HG02870 (cell line): ENCODE measurements around the gene LHFPL2.
A peak's percentile ranks its signal among the peaks of the same experiment; 100 is the strongest.

Source experiments
- ATAC-seq: cut with Tn5 transposase; IDR thresholded peaks from one replicate; pipeline ENCODE4 v1.9.1; 2021; ENCODE audit warnings: mild to moderate bottlenecking, moderate library complexity; ENCODE audit not compliant: unreplicated experiment

LHFPL2 gene

GRCh38 chr5:78505860-78506259 is 142.7 kb downstream of the LHFPL2 start:
- no peak for ATAC-seq

DNA sequence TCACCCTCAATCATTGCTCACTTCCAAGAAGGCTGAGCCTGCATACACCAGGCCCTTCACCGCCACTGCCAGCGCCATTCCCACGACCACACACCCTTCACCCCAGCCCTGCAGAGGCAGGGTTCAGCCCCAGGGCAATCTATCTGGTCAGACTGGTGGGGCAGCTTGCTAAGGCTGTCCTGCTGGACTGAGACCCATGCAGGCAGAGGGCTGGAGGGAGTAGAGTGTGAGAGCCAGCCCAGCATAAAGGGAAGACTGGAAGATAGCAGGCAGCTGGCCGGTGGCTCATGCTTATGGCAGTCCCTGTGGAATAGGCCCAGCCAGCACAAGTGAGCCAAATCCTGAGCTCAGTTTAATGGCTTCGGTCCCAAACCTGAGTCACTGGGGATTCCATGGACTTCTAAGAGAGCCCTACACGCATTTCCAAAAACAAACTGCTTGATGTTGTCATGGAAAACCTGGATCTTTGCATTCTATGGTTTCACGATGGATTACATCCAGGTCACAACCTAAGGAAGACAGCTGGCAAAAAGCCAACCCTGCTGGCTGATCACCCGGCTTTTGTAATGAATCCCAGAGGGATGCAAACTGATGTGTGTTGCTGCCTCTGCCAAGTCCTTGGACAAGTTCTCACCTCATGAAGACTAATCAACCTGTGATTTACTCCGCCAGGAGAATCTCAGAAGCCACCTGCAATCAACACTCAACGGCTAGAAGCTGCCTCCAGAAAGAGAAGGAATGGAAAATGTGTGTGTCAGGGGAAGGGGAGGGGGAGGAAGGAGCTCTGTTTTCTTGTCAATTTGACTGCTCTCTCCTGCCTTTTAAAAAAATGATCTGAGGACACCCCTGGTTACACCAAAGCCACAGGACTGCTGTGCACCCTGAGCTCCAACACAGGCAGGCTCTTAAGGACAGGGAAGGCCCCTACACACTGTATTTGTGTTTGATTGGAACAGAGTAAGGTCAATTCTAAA is 143.6 kb downstream of the LHFPL2 start:
- no peak for ATAC-seq

DNA sequence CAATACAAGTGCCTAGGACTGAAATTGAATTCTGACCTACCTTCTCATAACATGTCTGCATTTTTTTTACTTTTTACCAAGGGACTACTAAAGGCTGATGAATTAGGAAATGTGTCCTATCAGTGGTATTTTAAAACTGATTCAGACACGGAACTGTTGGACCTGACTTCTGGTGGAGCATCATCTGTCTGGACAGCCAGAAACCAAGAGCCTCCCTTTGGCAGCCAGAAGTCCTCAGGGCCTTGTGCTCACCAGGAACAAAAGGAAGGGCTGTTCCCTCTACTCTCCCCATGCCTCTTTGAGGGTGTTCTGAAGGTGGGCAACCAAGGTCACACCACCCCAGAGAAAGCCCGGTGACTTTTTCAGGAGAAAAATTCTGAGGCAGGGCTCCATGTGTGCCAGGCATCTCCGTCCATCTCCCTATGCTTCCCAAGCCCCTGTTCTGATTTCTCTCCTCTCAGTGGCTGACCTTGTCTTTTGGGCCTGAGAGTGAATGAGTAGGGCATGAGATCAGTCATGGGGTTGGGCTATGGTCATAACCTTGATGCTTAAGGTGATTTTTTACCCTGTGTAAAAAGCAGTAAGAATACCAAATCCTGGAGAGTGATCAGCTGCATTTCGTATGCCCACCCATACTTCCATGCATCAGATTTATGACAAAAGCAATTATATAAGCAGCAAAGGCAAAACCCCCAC is 144.5 kb downstream of the LHFPL2 start:
- no peak for ATAC-seq

DNA sequence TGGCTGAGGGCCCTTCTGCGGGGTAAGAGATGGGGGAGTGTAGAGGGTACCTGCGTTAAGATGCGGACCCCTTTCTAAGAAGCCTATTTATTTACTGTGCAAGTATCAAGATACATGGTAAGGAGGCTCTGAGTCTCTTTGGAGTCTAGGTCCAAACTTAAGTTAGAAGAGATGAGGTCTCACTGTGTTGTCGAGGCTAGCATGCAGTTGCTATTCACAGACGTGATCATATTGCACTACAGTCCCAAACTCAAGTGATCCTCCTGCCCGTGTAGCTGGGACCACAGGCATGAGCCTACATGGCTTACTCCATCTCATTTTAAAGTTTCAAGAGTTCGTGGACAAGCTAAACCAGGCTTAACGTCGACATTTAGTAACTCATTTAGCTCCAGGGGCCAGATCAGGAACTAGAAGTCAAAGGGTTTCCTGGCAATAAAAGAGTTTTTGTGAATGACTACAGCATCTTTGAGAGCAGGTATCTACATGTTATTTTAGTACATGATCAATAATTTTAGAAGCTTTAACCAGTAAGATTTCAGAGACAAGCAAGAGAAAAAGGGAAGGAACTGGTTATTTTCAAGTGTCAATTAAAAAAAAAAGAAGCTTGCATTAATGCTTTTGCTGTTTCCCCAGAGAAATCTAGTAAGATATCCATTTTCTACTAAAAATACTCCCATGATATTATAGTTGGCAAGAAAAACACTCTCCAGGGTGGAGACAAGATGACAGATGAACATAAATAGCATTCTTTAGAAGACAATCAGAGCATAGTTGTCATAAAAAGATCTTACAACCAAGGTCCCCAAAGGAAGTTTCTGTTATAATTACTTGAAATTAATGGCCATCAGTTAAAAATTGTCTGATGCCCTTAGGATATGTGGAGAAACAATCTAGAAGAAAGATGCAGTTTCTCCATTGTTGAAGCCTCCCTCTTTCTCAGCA is 146.9 kb downstream of the LHFPL2 start:
- ATAC-seq, result no peak

- ATAC-seq, result no peak
These were observed 147.7 kb downstream of the LHFPL2 start for GRCh38 chr5:78500871-78501270.

DNA sequence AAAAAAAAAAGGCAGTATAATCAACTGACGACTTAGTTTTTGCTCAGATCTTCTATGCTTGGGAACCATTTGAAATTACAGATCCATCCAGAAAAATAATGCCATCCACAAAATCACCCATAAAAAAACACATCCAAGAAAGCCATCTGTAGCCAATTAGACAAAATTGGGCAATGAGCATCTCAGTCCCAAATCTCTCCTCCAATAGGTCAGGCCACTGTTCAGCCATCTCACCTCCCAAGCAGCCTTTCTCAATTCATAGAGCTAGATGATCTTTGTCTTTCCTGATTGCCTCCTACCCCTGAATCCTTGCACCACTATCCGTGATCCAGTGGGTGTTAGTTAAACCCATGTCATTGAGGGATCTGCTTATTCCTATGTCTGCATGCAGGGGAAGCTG is 148.5 kb downstream of the LHFPL2 start:
- ATAC-seq, result no peak

GRCh38 chr5:78499485-78499884 is 149.1 kb downstream of the LHFPL2 start:
- ATAC-seq, result no peak

GRCh38 chr5:78497573-78498533 is 150.7 kb downstream of the LHFPL2 start:
- peak; percentile 60 for ATAC-seq

DNA sequence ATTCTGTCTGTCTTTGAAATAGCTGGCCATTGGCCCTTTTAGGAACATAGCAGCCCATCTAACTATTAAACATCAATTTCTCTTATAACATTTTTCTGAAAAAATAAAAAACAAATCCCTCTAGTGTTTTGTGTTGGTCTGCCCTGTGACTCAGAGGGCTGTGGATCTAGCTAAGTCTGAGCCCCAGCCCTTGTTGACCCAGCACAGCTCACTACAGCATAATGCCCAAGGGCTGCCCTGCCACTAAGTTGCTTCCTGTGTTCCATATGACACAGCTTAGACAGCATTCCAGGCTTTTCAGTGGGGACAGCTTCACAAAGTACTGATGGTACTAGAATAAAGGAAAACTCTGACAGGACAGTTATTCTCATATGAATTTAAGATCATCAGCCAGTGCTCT is 152.2 kb downstream of the LHFPL2 start:
- no peak for ATAC-seq

- ATAC-seq, result no peak
These were observed 152.8 kb downstream of the LHFPL2 start for GRCh38 chr5:78495800-78496199.

GRCh38 chr5:78492650-78493049 is 155.9 kb downstream of the LHFPL2 start:
- no peak for ATAC-seq

- no peak for ATAC-seq
These were observed 156.3 kb downstream of the LHFPL2 start for GRCh38 chr5:78492224-78492623.

DNA sequence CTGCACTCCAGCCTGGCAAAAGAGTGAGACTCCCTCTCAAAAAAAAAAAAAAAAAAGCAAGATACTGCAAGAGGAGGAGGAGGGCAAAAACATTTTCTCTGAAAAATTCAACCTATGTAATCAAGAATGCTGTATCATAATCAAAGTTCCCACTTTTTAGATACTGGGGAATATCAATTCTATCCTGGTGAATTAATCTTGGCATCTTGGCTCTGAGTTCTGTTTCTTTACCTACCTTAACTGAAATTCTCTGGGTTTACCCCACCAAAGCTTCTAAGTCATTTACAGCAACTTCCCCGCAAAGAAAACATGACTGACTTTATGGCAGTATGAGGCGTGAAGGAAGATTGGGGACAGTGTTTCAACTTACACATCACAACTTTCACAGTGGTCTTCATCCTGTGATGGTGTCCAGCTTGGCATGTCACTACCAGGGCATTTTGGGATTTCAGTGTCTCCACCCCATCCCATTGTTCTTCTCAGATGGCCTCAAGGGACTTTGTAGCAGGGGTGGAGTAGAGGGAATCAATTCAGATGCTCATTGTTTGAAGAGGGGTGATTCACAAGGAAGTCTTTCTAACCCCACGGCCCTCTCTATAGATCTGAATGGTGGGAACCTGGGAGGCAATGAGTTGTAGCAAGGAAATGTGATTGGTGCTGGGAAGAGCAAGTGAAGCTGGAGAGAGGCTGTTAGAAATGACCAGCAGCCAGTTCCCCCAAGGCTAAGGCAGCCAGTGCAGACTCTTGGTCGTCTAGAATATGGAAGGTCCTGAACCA is 157.7 kb downstream of the LHFPL2 start:
- no peak for ATAC-seq

GRCh38 chr5:78487846-78488245 is 160.7 kb downstream of the LHFPL2 start:
- ATAC-seq, result no peak

DNA sequence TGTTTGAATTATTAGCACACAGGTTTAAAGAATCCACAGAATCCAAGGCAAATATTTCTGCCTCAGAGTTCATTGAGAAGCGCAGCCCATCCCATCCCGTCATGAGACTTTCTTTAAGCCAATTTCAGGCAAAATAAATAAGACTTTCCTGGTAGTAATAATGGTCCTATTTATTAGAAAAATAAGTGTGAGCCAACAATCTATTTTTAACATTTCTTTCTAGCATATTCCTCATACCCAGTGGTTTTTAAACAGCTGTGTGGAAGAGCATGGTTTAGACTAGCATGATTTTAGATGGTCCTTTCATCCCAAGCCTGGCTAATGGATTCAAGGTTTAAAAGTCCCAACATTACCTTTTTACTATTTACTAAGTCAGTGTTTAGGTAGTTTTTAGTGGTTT is 162.4 kb downstream of the LHFPL2 start:
- ATAC-seq, result no peak

DNA sequence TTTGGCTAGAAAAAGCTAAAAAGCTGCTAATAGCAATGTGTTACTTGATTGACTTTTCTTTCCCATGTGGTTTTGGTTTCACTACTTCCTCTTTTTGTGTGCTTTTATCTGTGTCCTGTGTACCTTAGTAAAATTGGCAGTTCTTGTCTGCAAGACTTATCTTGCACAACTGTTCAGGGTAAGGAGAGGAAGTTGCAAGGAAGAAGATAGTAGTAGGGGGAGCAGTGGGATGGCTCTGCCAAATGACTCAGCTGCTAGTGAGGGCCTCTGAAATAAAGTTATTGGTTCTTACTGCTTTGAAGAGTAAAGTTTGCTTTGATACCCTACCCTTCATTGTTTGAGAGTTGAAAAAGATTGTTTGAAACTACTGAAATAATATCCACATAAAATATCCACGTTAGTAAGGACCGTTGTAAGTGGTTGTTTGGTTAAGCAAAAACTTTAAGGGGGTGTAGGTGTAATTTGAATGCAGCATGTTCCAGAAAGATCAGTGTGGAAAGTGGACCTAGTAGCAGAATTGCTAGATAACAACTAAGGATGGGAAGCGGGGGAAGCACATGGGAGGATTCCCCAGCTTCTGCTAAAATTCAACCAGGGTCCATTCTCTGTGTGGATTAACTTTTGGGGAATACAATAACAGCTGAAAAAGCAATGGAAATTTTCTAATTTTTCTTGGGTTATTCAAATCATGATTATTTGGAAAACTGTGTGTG is 164.6 kb downstream of the LHFPL2 start:
- ATAC-seq, result peak; percentile 84

DNA sequence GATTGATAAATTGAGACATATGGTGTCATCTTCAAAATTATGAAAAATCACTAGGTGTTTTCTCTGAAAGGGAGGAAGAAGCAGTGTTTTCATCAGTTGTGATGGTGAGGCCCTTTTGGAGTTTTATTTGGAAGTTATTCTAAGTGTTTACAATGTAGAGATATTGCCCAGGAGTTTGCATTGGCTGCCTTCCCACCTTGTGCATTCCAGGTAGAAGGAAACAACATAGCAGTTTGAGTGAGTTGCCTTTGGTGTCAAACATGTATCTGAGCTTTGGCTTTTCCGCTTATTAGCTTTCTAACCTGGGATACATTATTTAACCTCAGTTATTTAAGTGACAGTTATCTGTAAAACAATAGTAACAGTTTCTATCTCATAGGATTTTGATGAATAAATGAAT is 165.6 kb downstream of the LHFPL2 start:
- ATAC-seq, result no peak

DNA sequence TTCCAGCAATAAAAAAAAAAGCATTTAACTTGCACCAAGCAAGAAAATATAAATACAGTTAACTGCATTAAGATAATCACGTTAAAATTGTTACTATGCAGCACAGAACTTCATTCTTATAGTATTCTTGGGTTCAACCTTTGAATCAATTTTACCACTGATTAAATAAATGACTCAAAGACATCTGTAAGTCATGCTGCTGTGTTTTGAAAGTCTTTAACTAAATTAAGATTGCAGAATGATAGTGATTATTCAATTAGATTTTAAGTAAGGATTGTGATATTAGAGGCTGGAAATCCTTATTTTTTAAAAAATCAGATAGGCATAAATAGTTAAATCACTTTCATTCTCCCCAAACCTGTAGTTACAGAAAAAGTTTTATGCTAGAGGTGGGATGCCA is 171.8 kb downstream of the LHFPL2 start:
- no peak for ATAC-seq
